GM18907 (cell line): ENCODE results near the gene VPS36.
"Not testable (repeated sequence)": the region's sequence is repeated elsewhere in the genome, so short reads cannot be mapped to it uniquely, and the experiment has no call there.

Experiments used
- ATAC-seq: cut with Tn5 transposase; IDR thresholded peaks from one replicate; pipeline ENCODE4 v1.9.1; 2021; ENCODE audit warnings: mild to moderate bottlenecking, moderate library complexity; ENCODE audit not compliant: unreplicated experiment

Gene VPS36

GRCh38 chr13:52383366-52383765, 67.1 kb downstream of the VPS36 start:
- ATAC-seq = no peak

- ATAC-seq = no peak
Observed at GRCh38 chr13:52378312-52378711, 72.1 kb downstream of the VPS36 start.

GRCh38 chr13:52377898-52378297, 72.5 kb downstream of the VPS36 start:
- ATAC-seq = no peak

- ATAC-seq = no peak
Observed at GRCh38 chr13:52374873-52375411, 75.5 kb downstream of the VPS36 start.

- no peak for ATAC-seq
Observed at GRCh38 chr13:52374389-52374788, 76.0 kb downstream of the VPS36 start.

- not testable (repeated sequence) for ATAC-seq
Observed at GRCh38 chr13:52373277-52373676, 77.2 kb downstream of the VPS36 start.

GRCh38 chr13:52371736-52372247, 78.6 kb downstream of the VPS36 start:
- ATAC-seq = no peak

GRCh38 chr13:52366291-52366690, 84.1 kb downstream of the VPS36 start:
- ATAC-seq = no peak
